Pancreas (tissue), 10 donors: Measurements from ENCODE around the gene ZNF800. TPM values are rescaled to one million over a fixed set of nuclear protein-coding genes. Genes with fewer than 3 reads are reported as not detected.

Experiments
- ATAC-seq, 4 donors: fragments of 200-7000 bp; cut with Tn5 transposase; one replicate each; pipeline versions ENCODE4 v1.8.0 to v1.9.1; 2020; ENCODE audit warnings: mild to moderate bottlenecking in 4 of 4, moderate library complexity in 4 of 4
- DNase-seq, 6 donors: peaks; one replicate each; pipeline ENCODE4 v3.0.0-alpha.2; 2020
- FAIRE-seq: peaks from 2 replicates; lab custom pipeline; 2012; peaks lifted over from hg19 to GRCh38; lab: Jason Lieb, UNC
- H3K27ac ChIP-seq, 4 donors: fragments of 200-600 bp; sonication (generic); 1 replicate in 3 of 4; 2 replicates in 1 of 4; pipeline versions ENCODE4 v1.5.0 to v1.8.0; 2020
- H3K27me3 ChIP-seq, 4 donors: fragments of 200-600 bp; one replicate each; pipeline ENCODE4 v1.8.0; 2021
- H3K36me3 ChIP-seq, 3 donors: fragments of 200-600 bp; sonication (generic) in 1 of 3; one replicate each; pipeline versions ENCODE4 v1.5.0 to v1.8.0; 2020 to 2021
- H3K4me1 ChIP-seq, 3 donors: fragments of 200-600 bp; one replicate each; pipeline ENCODE4 v1.8.0; 2021
- H3K4me3 ChIP-seq, 4 donors: fragments of 200-600 bp; sonication (generic) in 2 of 4; one replicate each; pipeline versions ENCODE4 v1.5.0 to v1.8.0; 2020 to 2021
- H3K9me3 ChIP-seq, 4 donors: fragments of 200-600 bp; one replicate each; pipeline ENCODE4 v1.8.0; 2021
- CTCF ChIP-seq, 4 donors: fragments of 200-600 bp; sonication (generic) in 3 of 4; IDR thresholded peaks; one replicate each; pipeline versions ENCODE4 v1.5.0 to v1.8.0; 2021; ENCODE audit warnings: antibody characterized with exemption in 4 of 4
- WGBS, 2 donors: extraction: QIAGEN DNeasy Blood & Tissue Kit; methylation state at CpG; one replicate each; pipeline ENCODE4 v1.1.7; 2013; 5-methylcytosine and 5-hydroxymethylcytosine counted together
- intact Hi-C, 3 donors: fragments of 100-400 bp; cut with DNase I; formaldehyde crosslinking; loops; one replicate each; pipeline versions ENCODE4 v1.11.1 to v1.14.2; 2022
- polyA plus RNA-seq, 2 donors: library from polyadenylated mRNA; stranded (reverse); fragments of 200-250 nt; gene quantifications; one replicate each; pipeline ENCODE4 v1.2.3, GENCODE V29; 2013
- total RNA-seq, 6 donors: library from RNA; stranded (reverse); fragmentation: NEBNext Ultra II Directional in 4 of 6; extraction: Animal tissue kit (Norgen Biotek cat#: 25700) in 4 of 6; gene quantifications; one replicate each; pipeline versions ENCODE4 v1.2.1 to v1.2.4, GENCODE V29; 2021 to 2023
- donor health status: healthy with polysubstance abuse.
- donor health status: DM: no; HTN: no; CAD: no; lungs with moderate emphysema.
- donor health status: DM: no; HTN: no; CAD: no.
- donor health status: control.
- donor health status: control.
- donor health status: Bipolar disorder and iron deficiency.
- donor health status: DM: yes; HTN: yes; CAD: no.
- donor health status: DM: no; HTN: no; CAD: no.
- donor health status: DM: no; HTN: no; CAD: no.
- donor health status: DM: yes; HTN: yes; CAD: no.

ZNF800 gene
- total and polyA plus RNA-seq, 8 donors, result 6.0 to 19.7 (median 13.9) TPM

- no peak for TF ChIP-seq CTCF (IDR thresholded peaks at IDR 0.05)
- DNase-seq, result no peak
- H3K36me3 ChIP-seq, result peaks cover 0 to 10% (median 0%) of the 10 kb centered on the region in 3 donors
- no peaks in the 10 kb centered on the region for H3K27me3 ChIP-seq
- 97 to 98% methylated on average over 2 of the region's 2 CpGs for WGBS, 2 donors
- H3K4me3 ChIP-seq, result no peak overlapping the region
- no peak for ATAC-seq
- intact Hi-C loops, result no loop called here
- no peaks in the 10 kb centered on the region for H3K9me3 ChIP-seq
- H3K4me1 ChIP-seq, result no peaks in the 10 kb centered on the region
- H3K27ac ChIP-seq, result no peak overlapping the region
- no peak for FAIRE-seq
These were observed 25.8 kb downstream of the ZNF800 start for GRCh38 chr7:127366680-127367079.

- FAIRE-seq, result no peak
- H3K36me3 ChIP-seq, result peaks cover 0 to 10% (median 0%) of the 10 kb centered on the region in 3 donors
- no peak for TF ChIP-seq CTCF (IDR thresholded peaks at IDR 0.05)
These were observed 26.6 kb downstream of the ZNF800 start for GRCh38 chr7:127365957-127366315.

GRCh38 chr7:127365164-127365956, 27.1 kb downstream of the ZNF800 start:
- ATAC-seq (no peak), DNase-seq (no peak), FAIRE-seq (no peak)
- H3K27me3 ChIP-seq, result no peaks in the 10 kb centered on the region
- peaks cover 0 to 4% (median 0%) of the 10 kb centered on the region in 3 donors for H3K36me3 ChIP-seq
- H3K9me3 ChIP-seq, result no peaks in the 10 kb centered on the region
- no peak overlapping the region for H3K4me3 ChIP-seq
- H3K4me1 ChIP-seq, result no peaks in the 10 kb centered on the region
- no peak overlapping the region for H3K27ac ChIP-seq
- WGBS, 2 donors, result 63% methylated on average over 5 of the region's 5 CpGs
- intact Hi-C loops, result no loop called here
- no peak for TF ChIP-seq CTCF (IDR thresholded peaks at IDR 0.05)

More at GRCh38 chr7:127365957-127366315, 26.6 kb downstream of the ZNF800 start:
- Histone ChIP-seq H3K4me1 (no peaks in the 10 kb centered on the region), H3K9me3 (no peaks in the 10 kb centered on the region), H3K4me3 (no peak overlapping the region), H3K27me3 (no peaks in the 10 kb centered on the region), H3K27ac (no peak overlapping the region)
- ATAC-seq, result no peak
- DNase-seq, result no peak
- intact Hi-C loops, result no loop called here
- WGBS, 2 donors, result 96 to 100% methylated on average over 2 of the region's 2 CpGs

GRCh38 chr7:127362364-127363027, 30.0 kb downstream of the ZNF800 start:
- intact Hi-C loops, result no loop called here
- H3K36me3 ChIP-seq, result no peaks in the 10 kb centered on the region
- H3K27me3 ChIP-seq, result no peaks in the 10 kb centered on the region
- H3K9me3 ChIP-seq, result no peaks in the 10 kb centered on the region
- TF ChIP-seq CTCF (IDR thresholded peaks at IDR 0.05), result no peak
- DNase-seq, result no peak
- 76 to 78% methylated on average over 4 of the region's 4 CpGs for WGBS, 2 donors
- H3K4me3 ChIP-seq, result no peak overlapping the region
- no peaks in the 10 kb centered on the region for H3K4me1 ChIP-seq
- no peak for ATAC-seq
- FAIRE-seq, result no peak
- no peak overlapping the region for H3K27ac ChIP-seq

- intact Hi-C loops, result no loop called here
- H3K36me3 ChIP-seq, result no peaks in the 10 kb centered on the region
- no peak overlapping the region for H3K4me3 ChIP-seq
- H3K27me3 ChIP-seq, result no peaks in the 10 kb centered on the region
- 79 to 80% methylated on average over 1 of the region's 1 CpG for WGBS, 2 donors
- ATAC-seq, result no peak
- DNase-seq, result no peak
- H3K27ac ChIP-seq, result no peak overlapping the region
- H3K4me1 ChIP-seq, result no peaks in the 10 kb centered on the region
- no peaks in the 10 kb centered on the region for H3K9me3 ChIP-seq
- TF ChIP-seq CTCF (IDR thresholded peaks at IDR 0.05), result no peak
- no peak for FAIRE-seq
These were observed 30.8 kb downstream of the ZNF800 start for GRCh38 chr7:127361736-127362135.
